Activated naive CD8-positive, alpha-beta T cell treated with anti-CD3 and anti-CD28 coated beads, Interleukin-2, amount 50 U/mL, for 24 hours (primary cell): Measurements from ENCODE around the gene REXO5.

Experiments
- ATAC-seq: fragments of 150-1000 bp; cut with Tn5 transposase; one replicate; pipeline ENCODE4 v1.10.0; 2021
- DNase-seq: peaks from one replicate; pipeline ENCODE4 v3.0.0; 2021
- H3K27ac Mint-ChIP-seq: one replicate; pipeline ENCODE4 v1.8.0; 2021; ENCODE audit warnings: mild to moderate bottlenecking, mixed read lengths
- H3K27me3 Mint-ChIP-seq: one replicate; pipeline ENCODE4 v1.8.0; 2021; ENCODE audit warnings: mixed read lengths
- H3K36me3 Mint-ChIP-seq: one replicate; pipeline ENCODE4 v1.8.0; 2021; ENCODE audit warnings: low read depth, mixed read lengths
- H3K4me1 Mint-ChIP-seq: one replicate; pipeline ENCODE4 v1.8.0; 2021; ENCODE audit warnings: mixed read lengths
- H3K4me3 Mint-ChIP-seq: one replicate; pipeline ENCODE4 v1.8.0; 2021; ENCODE audit warnings: mild to moderate bottlenecking, moderate library complexity, mixed read lengths
- H3K9me3 Mint-ChIP-seq: one replicate; pipeline ENCODE4 v1.8.0; 2021; ENCODE audit warnings: mixed read lengths

REXO5 gene

GRCh38 chr16:20883554-20884239, 77.4 kb downstream of the REXO5 start:
- DNase-seq (no peak), ATAC-seq (no peak)
- Mint-ChIP-seq H3K27ac (peak overlapping the region; percentile 73), H3K4me1 (peaks cover 43% of the 10 kb centered on the region), H3K36me3 (peaks cover 25% of the 10 kb centered on the region), H3K4me3 (no peak overlapping the region), H3K9me3 (no peaks in the 10 kb centered on the region), H3K27me3 (no peaks in the 10 kb centered on the region)

- Mint-ChIP-seq H3K9me3 (no peaks in the 10 kb centered on the region), H3K4me1 (peaks cover 38% of the 10 kb centered on the region), H3K4me3 (no peak overlapping the region), H3K27me3 (no peaks in the 10 kb centered on the region), H3K36me3 (peaks cover 25% of the 10 kb centered on the region), H3K27ac (peak overlapping the region; percentile 73)
- ATAC-seq (peak; percentile 88), DNase-seq (peak; percentile 18)
Observed at GRCh38 chr16:20884240-20884556, 77.9 kb downstream of the REXO5 start.

- DNase-seq (no peak), ATAC-seq (no peak)
- Mint-ChIP-seq H3K27me3 (no peaks in the 10 kb centered on the region), H3K36me3 (peaks cover 32% of the 10 kb centered on the region), H3K4me3 (no peak overlapping the region), H3K4me1 (peaks cover 26% of the 10 kb centered on the region), H3K9me3 (no peaks in the 10 kb centered on the region), H3K27ac (no peak overlapping the region)
Observed at GRCh38 chr16:20886320-20886719, 80.0 kb downstream of the REXO5 start.

- peaks cover 25% of the 10 kb centered on the region for H3K4me1 Mint-ChIP-seq
Observed at GRCh38 chr16:20887207-20887606, 80.9 kb downstream of the REXO5 start.

GRCh38 chr16:20889625-20890275, 83.4 kb downstream of the REXO5 start:
- peaks cover 34% of the 10 kb centered on the region for H3K36me3 Mint-ChIP-seq
- peaks cover 14% of the 10 kb centered on the region for H3K4me1 Mint-ChIP-seq
- H3K27me3 Mint-ChIP-seq, result no peaks in the 10 kb centered on the region
- ATAC-seq (no peak), DNase-seq (no peak)
- H3K27ac Mint-ChIP-seq, result no peak overlapping the region
- H3K9me3 Mint-ChIP-seq, result no peaks in the 10 kb centered on the region
- no peak overlapping the region for H3K4me3 Mint-ChIP-seq

More at GRCh38 chr16:20887207-20887606, 80.9 kb downstream of the REXO5 start:
- no peaks in the 10 kb centered on the region for H3K9me3 Mint-ChIP-seq
- H3K36me3 Mint-ChIP-seq, result peaks cover 36% of the 10 kb centered on the region
- ATAC-seq (no peak), DNase-seq (no peak)
- no peak overlapping the region for H3K4me3 Mint-ChIP-seq
- H3K27ac Mint-ChIP-seq, result no peak overlapping the region
- no peaks in the 10 kb centered on the region for H3K27me3 Mint-ChIP-seq

GRCh38 chr16:20894388-20894787, 88.1 kb downstream of the REXO5 start:
- Mint-ChIP-seq H3K27ac (no peak overlapping the region), H3K4me1 (peaks cover 31% of the 10 kb centered on the region), H3K4me3 (no peak overlapping the region), H3K27me3 (no peaks in the 10 kb centered on the region), H3K9me3 (no peaks in the 10 kb centered on the region), H3K36me3 (peaks cover 28% of the 10 kb centered on the region)
- DNase-seq (no peak), ATAC-seq (no peak)

GRCh38 chr16:20897253-20897897, 91.0 kb downstream of the REXO5 start:
- H3K27ac Mint-ChIP-seq, result peak overlapping the region; percentile 3
- H3K9me3 Mint-ChIP-seq, result no peaks in the 10 kb centered on the region
- H3K4me1 Mint-ChIP-seq, result peaks cover 52% of the 10 kb centered on the region
- peaks cover 27% of the 10 kb centered on the region for H3K36me3 Mint-ChIP-seq
- ATAC-seq (no peak), DNase-seq (no peak)
- H3K27me3 Mint-ChIP-seq, result no peaks in the 10 kb centered on the region
- peak overlapping the region; percentile 12 for H3K4me3 Mint-ChIP-seq

GRCh38 chr16:20897922-20898321, 91.6 kb downstream of the REXO5 start:
- Mint-ChIP-seq H3K27ac (peak overlapping the region; percentile 3), H3K4me3 (peak overlapping the region; percentile 12), H3K9me3 (no peaks in the 10 kb centered on the region), H3K36me3 (peaks cover 25% of the 10 kb centered on the region), H3K27me3 (no peaks in the 10 kb centered on the region), H3K4me1 (peaks cover 56% of the 10 kb centered on the region)
- ATAC-seq, result no peak
- no peak for DNase-seq

- DNase-seq (no peak), ATAC-seq (no peak)
- Mint-ChIP-seq H3K27ac (peak overlapping the region; percentile 99), H3K4me1 (peaks cover 64% of the 10 kb centered on the region), H3K9me3 (no peaks in the 10 kb centered on the region), H3K27me3 (no peaks in the 10 kb centered on the region), H3K36me3 (peaks cover 28% of the 10 kb centered on the region), H3K4me3 (peak overlapping the region; percentile 94)
Observed at GRCh38 chr16:20899071-20899470, 92.7 kb downstream of the REXO5 start.
